OCI-LY3 (cell line): ENCODE measurements around the gene SLC29A3.

Source experiments
- H2AFZ ChIP-seq: fragments of 200-600, 300-600 bp; shearing (Covaris generic); 2 replicates; pipeline ENCODE4 v1.6.0; 2014; ENCODE audit warnings: antibody characterized with exemption, low read depth, low read length
- H3K27ac ChIP-seq: fragments of 200-600, 300-600 bp; sonication (generic); 2 replicates; pipeline ENCODE4 v1.5.1; 2014; ENCODE audit warnings: mild to moderate bottlenecking, low read length, moderate library complexity, mixed read lengths
- H3K27me3 ChIP-seq: fragments of 200-600, 300-600 bp; sonication (generic); 2 replicates; pipeline ENCODE4 v1.6.1; 2014; ENCODE audit warnings: low read depth, low read length, mixed read lengths
- H3K36me3 ChIP-seq: fragments of 200-600, 300-600 bp; sonication (generic); replicated peaks from 2 replicates; pipeline ENCODE3; 2014; ENCODE audit warnings: low read depth, low read length, mixed read lengths
- H3K4me1 ChIP-seq: fragments of 300-600, 200-600 bp; sonication (generic); 2 replicates; pipeline ENCODE4 v1.6.1; 2014; ENCODE audit warnings: low read length, mixed read lengths
- H3K4me2 ChIP-seq: fragments of 200-600, 300-600 bp; sonication (generic); 2 replicates; pipeline ENCODE4 v1.6.1; 2014; ENCODE audit warnings: low read length, mixed read lengths
- H3K4me3 ChIP-seq: fragments of 300-600, 200-600 bp; sonication (generic); 2 replicates; pipeline ENCODE4 v1.5.1; 2014; ENCODE audit warnings: antibody characterized with exemption, mild to moderate bottlenecking, low read length, moderate library complexity
- H3K79me2 ChIP-seq: fragments of 300-600, 200-600 bp; shearing (Covaris generic); 2 replicates; pipeline ENCODE4 v1.6.1; 2014; ENCODE audit warnings: mild to moderate bottlenecking, low read length, mixed read lengths
- H3K9ac ChIP-seq: fragments of 300-600, 200-600 bp; shearing (Covaris generic); 2 replicates; pipeline ENCODE4 v1.6.0; 2014; ENCODE audit warnings: mild to moderate bottlenecking, low read length, moderate library complexity
- H3K9me3 ChIP-seq: fragments of 200-600, 300-600 bp; shearing (Covaris generic); 2 replicates; pipeline ENCODE4 v1.6.1; 2014; ENCODE audit warnings: low read length, mixed read lengths; ENCODE audit not compliant: insufficient read depth
- H4K20me1 ChIP-seq: fragments of 200-600, 300-600 bp; sonication (generic); 2 replicates; pipeline ENCODE4 v1.6.1; 2016; ENCODE audit warnings: low read length, mixed read lengths; ENCODE audit not compliant: insufficient read depth
- CTCF ChIP-seq: fragments of 200-600, 300-600 bp; sonication (generic); IDR thresholded peaks from 2 replicates; pipeline ENCODE4 v1.5.1; 2014; ENCODE audit warnings: antibody characterized with exemption, low read length, low read depth
- EZH2phosphoT487 ChIP-seq: fragments of 200-600 bp; shearing (Covaris generic); IDR thresholded peaks from 2 replicates; pipeline ENCODE4 v1.6.1; 2018; ENCODE audit warnings: antibody characterized with exemption, mixed run types, low read depth

SLC29A3 gene

GRCh38 chr10:71391701-71392100 lies 72.6 kb downstream of the SLC29A3 start:
- Histone ChIP-seq H3K9me3 (no peaks in the 10 kb centered on the region), H3K9ac (no peak overlapping the region), H2AFZ (no peak overlapping the region), H3K4me1 (no peaks in the 10 kb centered on the region), H3K27me3 (peaks cover 19% of the 10 kb centered on the region; the same call in 1 of the 2 replicates), H3K36me3 (no peaks in the 10 kb centered on the region), H3K4me2 (no peak overlapping the region), H3K27ac (no peak overlapping the region), H3K4me3 (no peak overlapping the region), H4K20me1 (no peaks in the 10 kb centered on the region), H3K79me2 (no peaks in the 10 kb centered on the region)
- TF ChIP-seq EZH2phosphoT487 (no peak), CTCF (no peak)

GRCh38 chr10:71392292-71392691 lies 73.2 kb downstream of the SLC29A3 start:
- Histone ChIP-seq H3K9ac (no peak overlapping the region), H3K4me1 (no peaks in the 10 kb centered on the region), H3K4me3 (no peak overlapping the region), H2AFZ (no peak overlapping the region), H3K36me3 (no peaks in the 10 kb centered on the region), H3K4me2 (no peak overlapping the region), H3K9me3 (no peaks in the 10 kb centered on the region), H3K79me2 (no peaks in the 10 kb centered on the region), H4K20me1 (no peaks in the 10 kb centered on the region), H3K27me3 (peaks cover 19% of the 10 kb centered on the region; the same call in 1 of the 2 replicates), H3K27ac (no peak overlapping the region)
- TF ChIP-seq CTCF: no peak
- no peak for TF ChIP-seq EZH2phosphoT487

- Histone ChIP-seq H4K20me1 (no peaks in the 10 kb centered on the region), H3K4me3 (no peak overlapping the region), H3K9ac (no peak overlapping the region), H3K36me3 (no peaks in the 10 kb centered on the region), H3K79me2 (no peaks in the 10 kb centered on the region), H3K4me1 (no peaks in the 10 kb centered on the region), H2AFZ (no peak overlapping the region), H3K27me3 (peaks cover 19% of the 10 kb centered on the region; the same call in 1 of the 2 replicates), H3K27ac (no peak overlapping the region), H3K4me2 (no peak overlapping the region), H3K9me3 (no peaks in the 10 kb centered on the region)
- TF ChIP-seq EZH2phosphoT487: no peak
Observed at GRCh38 chr10:71392791-71393781, 74.0 kb downstream of the SLC29A3 start.

GRCh38 chr10:71393841-71394475 lies 74.9 kb downstream of the SLC29A3 start:
- H3K4me3 ChIP-seq: no peak overlapping the region
- no peaks in the 10 kb centered on the region for H4K20me1 ChIP-seq
- H2AFZ ChIP-seq: no peak overlapping the region
- H3K27ac ChIP-seq: no peak overlapping the region
- H3K4me1 ChIP-seq: no peaks in the 10 kb centered on the region
- no peak overlapping the region for H3K4me2 ChIP-seq
- H3K36me3 ChIP-seq: no peaks in the 10 kb centered on the region
- peaks cover 15% of the 10 kb centered on the region; the same call in 1 of the 2 replicates for H3K27me3 ChIP-seq
- H3K9me3 ChIP-seq: no peaks in the 10 kb centered on the region
- TF ChIP-seq EZH2phosphoT487 (no peak), CTCF (no peak)
- no peaks in the 10 kb centered on the region for H3K79me2 ChIP-seq
- H3K9ac ChIP-seq: no peak overlapping the region
